ENCODE results near the gene CT47A1.

DNA sequence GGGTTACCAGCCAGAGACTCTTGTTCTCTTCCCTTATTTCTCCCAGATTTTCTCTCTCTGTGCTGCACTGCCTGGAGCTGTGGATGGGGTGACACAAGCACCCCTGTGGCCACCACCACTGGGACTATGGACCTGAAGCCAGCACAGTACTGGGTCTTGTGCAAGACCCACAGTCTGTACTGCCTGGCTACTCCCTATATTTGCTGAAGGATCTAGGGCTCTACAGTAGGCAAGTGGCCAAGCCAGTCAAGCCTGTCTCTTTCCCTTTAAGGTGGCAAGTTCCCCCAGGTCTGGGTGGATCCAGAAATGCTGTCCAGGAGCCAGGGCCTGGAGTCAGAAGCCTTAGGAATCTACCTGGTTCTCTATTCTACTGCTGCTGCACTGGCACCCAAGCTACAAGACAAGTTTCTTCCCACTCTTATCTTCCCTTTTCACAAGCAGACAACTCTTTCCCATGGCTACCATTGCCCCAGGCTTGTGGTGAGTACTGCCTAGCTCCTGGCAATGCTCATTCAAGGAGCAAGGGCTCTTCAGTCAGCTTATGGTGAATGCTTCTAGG is 28.4 kb upstream of the CT47A1 start:
- TF ChIP-seq EZH2 (IDR thresholded peaks at IDR 0.05; ENCODE audit: borderline replicate concordance, control insufficient read depth, low read depth, low read length) (no peak), IKZF2 (IDR thresholded peaks at IDR 0.05) (no peak), FOS (IDR thresholded peaks at IDR 0.05; ENCODE audit: borderline replicate concordance, extremely low read depth, insufficient read length) (no peak), EP300 (IDR thresholded peaks at IDR 0.05; ENCODE audit: borderline replicate concordance in 1 of 2, control insufficient read depth in 1 of 2, low read depth in 2 of 2, low read length in 2 of 2) (no peak), HDAC6 (IDR thresholded peaks at IDR 0.05; ENCODE audit: unreplicated experiment) (no peak), ETV6 (conservative IDR thresholded peaks at IDR 0.05 in 1 of 2, IDR thresholded peaks at IDR 0.05 in 1 of 2; ENCODE audit: borderline replicate concordance in 1 of 2, low read depth in 1 of 2) (no peak), FOXM1 (IDR thresholded peaks at IDR 0.05; ENCODE audit: low read depth, low read length) (no peak), ESRRA (IDR thresholded peaks at IDR 0.05; ENCODE audit: low read length) (no peak), CBX5 (IDR thresholded peaks at IDR 0.05; ENCODE audit: low read depth) (no peak), POLR2A (IDR thresholded peaks at IDR 0.05; ENCODE audit: low read depth, low read length) (no peak)
- TF ChIP-seq, protein P1, sequence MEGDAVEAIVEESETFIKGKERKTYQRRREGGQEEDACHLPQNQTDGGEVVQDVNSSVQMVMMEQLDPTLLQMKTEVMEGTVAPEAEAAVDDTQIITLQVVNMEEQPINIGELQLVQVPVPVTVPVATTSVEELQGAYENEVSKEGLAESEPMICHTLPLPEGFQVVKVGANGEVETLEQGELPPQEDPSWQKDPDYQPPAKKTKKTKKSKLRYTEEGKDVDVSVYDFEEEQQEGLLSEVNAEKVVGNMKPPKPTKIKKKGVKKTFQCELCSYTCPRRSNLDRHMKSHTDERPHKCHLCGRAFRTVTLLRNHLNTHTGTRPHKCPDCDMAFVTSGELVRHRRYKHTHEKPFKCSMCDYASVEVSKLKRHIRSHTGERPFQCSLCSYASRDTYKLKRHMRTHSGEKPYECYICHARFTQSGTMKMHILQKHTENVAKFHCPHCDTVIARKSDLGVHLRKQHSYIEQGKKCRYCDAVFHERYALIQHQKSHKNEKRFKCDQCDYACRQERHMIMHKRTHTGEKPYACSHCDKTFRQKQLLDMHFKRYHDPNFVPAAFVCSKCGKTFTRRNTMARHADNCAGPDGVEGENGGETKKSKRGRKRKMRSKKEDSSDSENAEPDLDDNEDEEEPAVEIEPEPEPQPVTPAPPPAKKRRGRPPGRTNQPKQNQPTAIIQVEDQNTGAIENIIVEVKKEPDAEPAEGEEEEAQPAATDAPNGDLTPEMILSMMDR (IDR thresholded peaks at IDR 0.05 in 2 of 3, conservative IDR thresholded peaks at IDR 0.05 in 1 of 3; ENCODE audit: control insufficient read depth in 2 of 3, extremely low read depth in 1 of 3, insufficient read depth in 1 of 3, low read depth in 3 of 3, low read length in 3 of 3): no peak
- TF ChIP-seq, protein P2, sequence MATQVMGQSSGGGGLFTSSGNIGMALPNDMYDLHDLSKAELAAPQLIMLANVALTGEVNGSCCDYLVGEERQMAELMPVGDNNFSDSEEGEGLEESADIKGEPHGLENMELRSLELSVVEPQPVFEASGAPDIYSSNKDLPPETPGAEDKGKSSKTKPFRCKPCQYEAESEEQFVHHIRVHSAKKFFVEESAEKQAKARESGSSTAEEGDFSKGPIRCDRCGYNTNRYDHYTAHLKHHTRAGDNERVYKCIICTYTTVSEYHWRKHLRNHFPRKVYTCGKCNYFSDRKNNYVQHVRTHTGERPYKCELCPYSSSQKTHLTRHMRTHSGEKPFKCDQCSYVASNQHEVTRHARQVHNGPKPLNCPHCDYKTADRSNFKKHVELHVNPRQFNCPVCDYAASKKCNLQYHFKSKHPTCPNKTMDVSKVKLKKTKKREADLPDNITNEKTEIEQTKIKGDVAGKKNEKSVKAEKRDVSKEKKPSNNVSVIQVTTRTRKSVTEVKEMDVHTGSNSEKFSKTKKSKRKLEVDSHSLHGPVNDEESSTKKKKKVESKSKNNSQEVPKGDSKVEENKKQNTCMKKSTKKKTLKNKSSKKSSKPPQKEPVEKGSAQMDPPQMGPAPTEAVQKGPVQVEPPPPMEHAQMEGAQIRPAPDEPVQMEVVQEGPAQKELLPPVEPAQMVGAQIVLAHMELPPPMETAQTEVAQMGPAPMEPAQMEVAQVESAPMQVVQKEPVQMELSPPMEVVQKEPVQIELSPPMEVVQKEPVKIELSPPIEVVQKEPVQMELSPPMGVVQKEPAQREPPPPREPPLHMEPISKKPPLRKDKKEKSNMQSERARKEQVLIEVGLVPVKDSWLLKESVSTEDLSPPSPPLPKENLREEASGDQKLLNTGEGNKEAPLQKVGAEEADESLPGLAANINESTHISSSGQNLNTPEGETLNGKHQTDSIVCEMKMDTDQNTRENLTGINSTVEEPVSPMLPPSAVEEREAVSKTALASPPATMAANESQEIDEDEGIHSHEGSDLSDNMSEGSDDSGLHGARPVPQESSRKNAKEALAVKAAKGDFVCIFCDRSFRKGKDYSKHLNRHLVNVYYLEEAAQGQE (IDR thresholded peaks at IDR 0.05; ENCODE audit: low read depth, low read length): no peak

Measured in GM12878 (cell line).